Subcutaneous abdominal adipose tissue (tissue), 5 donors: ENCODE data around the gene CEP162.

Experiments
- H3K27ac ChIP-seq: one replicate; pipeline ENCODE4 v1.7.0; 2013; ENCODE audit warnings: low read depth, mild to moderate bottlenecking, inconsistent platforms, low read length, moderate library complexity
- H3K27me3 ChIP-seq, 5 donors: one replicate each; pipeline ENCODE4 v1.7.0; 2013; ENCODE audit warnings: low read length in 5 of 5, inconsistent platforms in 1 of 5; ENCODE audit not compliant: control insufficient read depth in 5 of 5, insufficient read depth in 4 of 5
- H3K36me3 ChIP-seq, 5 donors: one replicate each; pipeline ENCODE4 v1.7.0; 2013; ENCODE audit warnings: low read length in 5 of 5; ENCODE audit not compliant: control insufficient read depth in 5 of 5, insufficient read depth in 5 of 5
- H3K4me1 ChIP-seq, 5 donors: one replicate each; pipeline ENCODE4 v1.7.0; 2013; ENCODE audit warnings: low read length in 5 of 5, mild to moderate bottlenecking in 3 of 5, moderate library complexity in 1 of 5; ENCODE audit not compliant: control insufficient read depth in 5 of 5, insufficient read depth in 5 of 5
- H3K4me3 ChIP-seq, 5 donors: one replicate each; pipeline ENCODE4 v1.7.0; 2013; ENCODE audit warnings: low read length in 5 of 5, low read depth in 1 of 5
- H3K9ac ChIP-seq, 5 donors: one replicate each; pipeline ENCODE4 v1.7.0; 2013; ENCODE audit warnings: low read length in 5 of 5, mild to moderate bottlenecking in 4 of 5, moderate library complexity in 3 of 5
- H3K9me3 ChIP-seq, 5 donors: one replicate each; pipeline ENCODE4 v1.7.0; 2013; ENCODE audit warnings: low read length in 5 of 5; ENCODE audit not compliant: control insufficient read depth in 5 of 5
- donor health status: healthy.
- donor health status: healthy.
- donor health status: healthy.
- donor health status: healthy.
- donor health status: healthy.

CEP162 gene, protein sequence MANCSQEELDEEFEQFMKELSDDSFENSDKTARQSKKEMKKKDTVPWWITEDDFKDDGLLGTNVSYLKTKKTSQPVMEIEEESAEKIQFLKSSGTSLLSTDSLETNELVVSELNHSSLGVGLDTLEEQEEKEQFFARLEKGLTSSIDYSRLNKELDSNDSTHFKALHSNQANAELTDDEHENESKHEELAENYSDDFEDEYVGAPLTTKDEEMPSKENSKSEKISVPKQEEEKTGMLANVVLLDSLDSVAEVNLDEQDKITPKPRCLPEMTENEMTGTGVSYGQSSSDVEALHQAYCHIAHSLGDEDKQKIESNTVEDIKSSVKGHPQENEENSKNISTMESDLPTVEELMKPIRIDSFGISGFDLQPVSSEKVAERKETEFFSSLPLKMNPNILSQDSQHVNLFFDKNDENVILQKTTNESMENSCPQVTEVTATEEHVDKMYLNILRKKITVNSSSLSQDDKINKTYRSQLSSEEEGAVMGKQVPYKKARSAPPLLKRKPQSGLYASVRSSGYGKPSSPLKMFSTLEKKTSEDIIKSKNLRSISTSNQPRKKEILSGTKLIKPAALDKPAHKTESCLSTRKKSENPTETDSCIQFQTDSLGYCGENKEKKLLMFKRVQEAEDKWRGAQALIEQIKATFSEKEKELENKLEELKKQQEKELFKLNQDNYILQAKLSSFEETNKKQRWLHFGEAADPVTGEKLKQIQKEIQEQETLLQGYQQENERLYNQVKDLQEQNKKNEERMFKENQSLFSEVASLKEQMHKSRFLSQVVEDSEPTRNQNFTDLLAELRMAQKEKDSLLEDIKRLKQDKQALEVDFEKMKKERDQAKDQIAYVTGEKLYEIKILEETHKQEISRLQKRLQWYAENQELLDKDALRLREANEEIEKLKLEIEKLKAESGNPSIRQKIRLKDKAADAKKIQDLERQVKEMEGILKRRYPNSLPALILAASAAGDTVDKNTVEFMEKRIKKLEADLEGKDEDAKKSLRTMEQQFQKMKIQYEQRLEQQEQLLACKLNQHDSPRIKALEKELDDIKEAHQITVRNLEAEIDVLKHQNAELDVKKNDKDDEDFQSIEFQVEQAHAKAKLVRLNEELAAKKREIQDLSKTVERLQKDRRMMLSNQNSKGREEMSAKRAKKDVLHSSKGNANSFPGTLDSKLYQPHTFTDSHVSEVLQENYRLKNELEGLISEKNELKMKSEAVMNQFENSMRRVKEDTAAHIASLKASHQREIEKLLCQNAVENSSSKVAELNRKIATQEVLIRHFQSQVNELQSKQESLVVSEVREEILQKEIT (N-terminal part only)

DNA sequence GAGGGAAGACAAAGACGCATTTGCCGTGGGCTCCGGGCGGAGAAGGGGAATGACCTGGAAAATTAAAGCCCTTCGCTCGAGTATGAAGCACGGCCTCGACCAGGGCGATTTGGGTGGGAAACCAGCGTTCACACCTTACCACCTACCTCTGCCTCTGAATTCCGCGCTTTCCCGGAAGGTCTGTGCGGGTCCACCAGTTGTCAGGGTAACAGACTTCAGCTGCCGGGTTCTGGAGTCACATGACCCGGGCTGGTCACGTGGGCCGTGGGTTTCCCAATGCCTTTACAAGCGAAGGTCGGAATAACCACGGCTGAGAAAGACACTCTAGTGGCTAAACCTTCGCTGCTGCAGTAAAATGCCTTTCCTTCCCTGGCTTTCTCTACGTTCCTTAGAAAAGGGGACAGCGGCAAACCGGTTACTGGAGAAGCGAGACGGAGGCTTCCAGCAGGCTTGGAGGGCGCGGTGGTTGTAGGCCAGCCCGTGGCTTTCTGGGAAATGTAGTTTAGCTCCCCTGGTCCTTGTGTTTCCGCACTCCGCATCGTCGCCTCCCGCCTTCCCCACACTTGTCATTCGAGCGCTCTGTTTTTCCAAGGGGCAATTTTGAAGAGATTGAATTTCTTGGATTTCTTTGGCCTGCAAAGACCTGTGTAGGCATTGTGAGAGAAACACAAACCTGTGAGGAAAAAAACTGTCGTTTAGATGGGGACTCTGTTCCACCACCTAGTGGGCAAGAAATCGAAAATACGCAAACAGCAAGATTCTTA, at the start of gene CEP162:
TSS of gene CEP162 (minus strand) at position 210 of the 764 bp plus-strand sequence. CDS start 1,250 bp downstream, outside the sequence.
- H3K9me3 ChIP-seq: no peaks in the 10 kb centered on the region
- H3K27ac ChIP-seq: peak within 1 kb of the TSS; percentile 94
- H3K36me3 ChIP-seq: no peaks in the 10 kb centered on the region
- peak within 1 kb of the TSS; percentile 94 to 100 (median 98) for H3K4me3 ChIP-seq
- peak within 1 kb of the TSS; percentile 79 to 91 (median 84) for H3K9ac ChIP-seq
- H3K27me3 ChIP-seq: peaks cover 0 to 7% (median 0%) of the 10 kb centered on the region in 5 donors
- peaks cover 2 to 16% (median 12%) of the 10 kb centered on the region in 5 donors for H3K4me1 ChIP-seq

DNA sequence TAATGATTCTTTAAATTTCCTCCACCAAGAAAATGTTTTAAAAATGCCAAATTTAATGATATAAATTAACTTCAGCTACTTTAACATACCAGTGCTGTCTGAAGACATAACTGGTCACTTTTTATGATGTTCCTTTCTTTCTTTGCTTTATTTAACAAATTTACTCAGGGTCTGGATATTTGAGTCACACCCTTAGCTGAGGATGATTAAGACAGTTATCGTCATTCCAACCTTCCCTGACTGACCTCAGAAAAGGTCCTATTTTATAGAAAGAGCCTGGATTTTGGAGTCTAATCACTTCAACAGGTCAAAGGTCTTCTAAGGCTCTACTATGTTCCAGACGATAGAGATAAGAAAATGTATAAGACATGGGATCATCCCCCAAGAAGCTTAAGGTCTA, 47.4 kb upstream of the CEP162 start:
- Histone ChIP-seq H3K9me3 (no peaks in the 10 kb centered on the region), H3K9ac (no peak overlapping the region), H3K27me3 (no peaks in the 10 kb centered on the region), H3K36me3 (no peaks in the 10 kb centered on the region), H3K27ac (no peak overlapping the region), H3K4me1 (no peaks in the 10 kb centered on the region), H3K4me3 (no peak overlapping the region)

DNA sequence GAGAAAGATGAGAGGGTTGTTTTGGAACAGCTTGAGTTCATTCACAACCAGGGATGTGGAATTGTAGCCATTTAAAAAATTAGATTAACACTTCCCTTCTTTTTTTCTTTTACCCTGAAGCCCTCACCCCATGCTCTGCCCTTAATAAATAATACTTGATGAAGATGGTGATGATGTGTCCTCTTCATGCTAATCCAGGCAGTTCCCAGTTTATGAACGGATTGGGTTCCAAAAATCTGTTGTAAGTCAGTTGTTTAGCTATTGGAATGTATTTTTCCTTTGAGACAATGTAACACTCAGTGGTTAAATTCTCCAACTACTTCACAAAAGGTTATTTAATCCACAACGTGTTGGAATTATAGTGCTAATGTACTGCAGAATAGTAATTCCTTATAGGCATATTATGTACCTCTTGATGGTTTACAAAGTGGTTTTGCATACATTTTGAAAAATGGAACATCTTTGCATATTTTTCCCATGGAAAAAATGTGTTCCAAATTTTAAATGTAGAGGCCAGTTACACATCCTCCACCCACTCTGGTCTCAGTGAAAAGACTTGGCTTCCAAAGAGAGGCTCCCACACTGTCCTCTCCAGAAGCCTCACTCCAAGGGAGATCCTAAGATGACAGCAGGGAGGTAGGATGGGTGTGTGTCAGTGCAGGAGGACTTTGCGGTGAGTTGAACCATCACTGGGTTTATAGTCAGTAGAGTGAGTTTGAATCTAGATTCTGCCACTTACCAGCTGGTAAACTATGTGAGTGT, 45.8 kb upstream of the CEP162 start:
- H3K4me3 ChIP-seq: no peak overlapping the region
- H3K4me1 ChIP-seq: no peaks in the 10 kb centered on the region
- no peaks in the 10 kb centered on the region for H3K9me3 ChIP-seq
- H3K9ac ChIP-seq: no peak overlapping the region
- H3K27me3 ChIP-seq: no peaks in the 10 kb centered on the region
- H3K36me3 ChIP-seq: no peaks in the 10 kb centered on the region
- H3K27ac ChIP-seq: no peak overlapping the region

DNA sequence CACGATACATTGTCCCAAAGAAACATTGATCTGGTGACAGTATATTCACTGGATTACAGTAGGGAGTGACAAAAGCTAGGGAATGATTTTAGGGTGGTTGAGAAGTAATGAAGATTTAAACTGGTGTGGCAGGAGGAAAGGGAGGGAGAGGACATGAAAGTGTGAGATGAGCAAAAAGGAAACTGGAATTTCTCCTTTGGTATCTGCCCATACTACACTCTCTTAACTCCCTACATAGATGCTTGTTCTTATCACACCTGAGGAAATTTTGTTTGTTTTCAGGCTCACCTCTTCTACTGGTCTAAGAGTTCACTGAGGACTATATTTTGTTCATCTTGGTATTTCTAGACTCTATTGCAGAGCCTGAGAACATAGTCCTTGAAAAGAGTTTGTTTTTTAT, 44.9 kb upstream of the CEP162 start:
- Histone ChIP-seq H3K4me1 (no peaks in the 10 kb centered on the region), H3K9ac (no peak overlapping the region), H3K4me3 (no peak overlapping the region), H3K27me3 (no peaks in the 10 kb centered on the region), H3K27ac (no peak overlapping the region), H3K36me3 (no peaks in the 10 kb centered on the region), H3K9me3 (no peaks in the 10 kb centered on the region)

DNA sequence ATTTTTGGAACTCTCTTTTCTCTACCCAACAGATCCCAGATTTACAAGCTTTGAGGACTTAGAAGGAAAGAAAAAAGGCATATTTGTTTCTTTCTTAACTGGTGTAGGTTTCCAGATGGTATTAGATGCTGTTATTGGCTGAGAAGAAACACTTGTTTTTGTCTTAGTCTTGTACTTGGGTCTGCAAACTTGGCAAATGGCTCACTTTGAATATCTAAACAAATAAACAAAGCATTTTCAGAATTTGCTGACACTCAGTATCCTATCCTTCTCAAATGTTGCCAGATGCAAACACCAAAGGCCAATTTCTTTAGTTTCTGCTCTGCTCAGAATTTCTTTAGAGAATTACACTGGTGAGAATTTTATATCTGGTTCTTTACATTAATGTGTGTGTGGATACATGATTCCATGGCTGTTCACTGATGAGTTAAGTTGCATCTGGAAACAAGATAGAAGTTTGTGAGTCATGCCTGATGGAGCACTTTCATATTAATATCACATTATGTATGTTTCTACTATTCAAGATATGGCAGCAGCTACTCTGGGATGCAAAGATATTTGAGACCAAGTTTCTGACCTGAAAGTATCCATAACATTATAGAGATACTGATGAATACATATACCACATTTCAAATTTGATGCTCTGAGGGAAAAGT, 43.7 kb upstream of the CEP162 start:
- Histone ChIP-seq H3K27ac (no peak overlapping the region), H3K9me3 (no peaks in the 10 kb centered on the region), H3K9ac (no peak overlapping the region), H3K4me3 (no peak overlapping the region), H3K27me3 (no peaks in the 10 kb centered on the region), H3K4me1 (no peaks in the 10 kb centered on the region), H3K36me3 (no peaks in the 10 kb centered on the region)

DNA sequence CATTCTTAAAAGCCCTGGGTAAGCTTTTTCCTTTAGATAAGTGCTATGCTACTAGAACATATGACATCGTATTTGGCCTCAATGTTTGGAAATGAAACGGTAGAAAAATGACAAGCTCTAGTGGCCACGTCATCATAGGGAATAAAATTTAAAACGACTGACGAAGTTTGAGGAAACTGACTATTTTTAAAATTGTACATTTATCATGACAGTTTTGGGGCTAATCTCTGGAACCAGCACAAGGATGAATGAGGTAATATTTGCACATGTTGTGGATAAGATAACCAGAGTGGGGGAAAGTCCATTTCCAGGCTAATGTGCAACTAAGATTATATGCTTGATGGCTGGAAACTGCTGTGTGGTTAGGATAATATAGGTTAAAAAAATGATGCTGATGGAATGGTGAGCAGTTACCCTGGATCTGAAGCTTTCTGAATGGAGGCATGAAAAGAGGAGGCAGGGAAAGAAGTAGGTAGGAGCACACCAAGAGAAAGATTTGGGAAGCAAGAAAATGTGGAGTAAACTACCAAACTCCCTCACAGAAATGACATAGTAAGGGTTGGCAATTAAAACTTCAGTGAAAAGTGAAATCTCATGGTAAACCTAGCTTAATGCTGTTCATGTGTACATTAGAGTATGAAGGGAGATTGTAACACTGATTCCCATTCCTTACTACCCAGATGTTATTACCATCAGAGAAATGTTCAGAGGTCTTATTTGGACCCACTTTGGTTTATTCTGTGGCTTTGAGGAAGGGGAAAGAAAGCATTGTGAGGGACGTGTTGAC, 42.7 kb upstream of the CEP162 start:
- no peak overlapping the region for H3K9ac ChIP-seq
- no peak overlapping the region for H3K4me3 ChIP-seq
- H3K27ac ChIP-seq: no peak overlapping the region
- H3K4me1 ChIP-seq: no peaks in the 10 kb centered on the region
- H3K27me3 ChIP-seq: no peaks in the 10 kb centered on the region
- H3K9me3 ChIP-seq: no peaks in the 10 kb centered on the region
- no peaks in the 10 kb centered on the region for H3K36me3 ChIP-seq

DNA sequence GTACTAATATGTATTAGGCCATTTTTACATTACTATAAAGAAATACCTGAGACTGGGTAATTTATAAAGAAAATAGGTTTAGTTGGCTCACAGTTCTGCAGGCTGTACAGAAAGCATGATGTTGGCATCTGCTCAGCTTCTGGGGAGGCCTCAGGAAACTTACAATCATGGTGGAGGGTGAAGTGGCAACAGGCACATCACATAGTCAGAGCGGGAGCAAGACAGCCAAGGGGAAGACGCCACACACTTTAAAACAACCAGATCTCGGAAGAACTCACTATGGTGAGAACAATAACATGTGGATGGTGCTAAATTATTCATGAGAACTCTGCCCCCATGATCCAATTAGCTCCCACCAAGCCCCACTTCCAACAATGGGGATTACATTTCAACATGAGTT, 41.3 kb upstream of the CEP162 start:
- Histone ChIP-seq H3K4me3 (no peak overlapping the region), H3K4me1 (peaks cover 0 to under 1% (median 0%) of the 10 kb centered on the region in 5 donors), H3K9ac (no peak overlapping the region), H3K27ac (no peak overlapping the region), H3K27me3 (no peaks in the 10 kb centered on the region), H3K36me3 (no peaks in the 10 kb centered on the region), H3K9me3 (no peaks in the 10 kb centered on the region)

DNA sequence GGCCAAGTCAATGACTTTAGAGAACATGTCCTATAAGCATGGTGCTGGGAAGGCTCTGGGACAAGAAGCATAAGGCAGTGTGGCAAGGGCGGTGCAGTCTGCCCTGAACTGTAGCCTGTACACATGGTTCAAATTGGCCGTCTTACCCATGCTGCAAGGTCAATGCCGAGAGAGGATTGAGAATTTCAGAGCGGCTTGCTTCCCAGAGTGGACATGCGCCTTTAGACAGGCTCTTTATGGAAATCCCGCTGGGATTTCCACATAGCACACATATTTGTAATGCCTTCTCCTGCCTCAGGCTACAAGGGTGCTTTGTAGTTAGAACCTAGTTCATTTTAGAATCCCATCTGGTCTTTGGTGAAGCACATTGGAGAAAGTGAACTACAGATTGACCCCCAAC, 36.1 kb upstream of the CEP162 start:
- H3K36me3 ChIP-seq: no peaks in the 10 kb centered on the region
- H3K4me1 ChIP-seq: peaks cover 0 to 4% (median 0%) of the 10 kb centered on the region in 5 donors
- no peaks in the 10 kb centered on the region for H3K9me3 ChIP-seq
- H3K9ac ChIP-seq: no peak overlapping the region
- H3K27me3 ChIP-seq: no peaks in the 10 kb centered on the region
- H3K27ac ChIP-seq: no peak overlapping the region
- H3K4me3 ChIP-seq: no peak overlapping the region
